Astrocyte of the spinal cord (primary cell): ENCODE data around the gene CCDC158.

ENCODE experiments used
- DNase-seq: peaks from one replicate; pipeline ENCODE4 v3.0.0; 2011; ENCODE audit warnings: low read depth, low spot score
- H3K4me3 ChIP-seq: 2 replicates; pipeline ENCODE4 v1.5.1; 2011; ENCODE audit warnings: low read depth, mild to moderate bottlenecking, low read length, moderate library complexity
- in situ Hi-C: cut with HindIII; loops from 2 replicates; pipeline ENCODE4 v1.10.0; 2017; ENCODE audit warnings: low sequenced_read_pairs
- TF ChIP-seq, protein P1 (sequence below): IDR thresholded peaks from 2 replicates; pipeline ENCODE4 v1.5.1; 2012; ENCODE audit warnings: low read depth, mild to moderate bottlenecking, low read length, inconsistent platforms

The CCDC158 gene

GRCh38 chr4:76326515-76326914 lies 94.4 kb downstream of the CCDC158 start:
- no peak for DNase-seq
- in situ Hi-C loops: no loop called here
- H3K4me3 ChIP-seq: no peak overlapping the region
- TF ChIP-seq, protein P1, sequence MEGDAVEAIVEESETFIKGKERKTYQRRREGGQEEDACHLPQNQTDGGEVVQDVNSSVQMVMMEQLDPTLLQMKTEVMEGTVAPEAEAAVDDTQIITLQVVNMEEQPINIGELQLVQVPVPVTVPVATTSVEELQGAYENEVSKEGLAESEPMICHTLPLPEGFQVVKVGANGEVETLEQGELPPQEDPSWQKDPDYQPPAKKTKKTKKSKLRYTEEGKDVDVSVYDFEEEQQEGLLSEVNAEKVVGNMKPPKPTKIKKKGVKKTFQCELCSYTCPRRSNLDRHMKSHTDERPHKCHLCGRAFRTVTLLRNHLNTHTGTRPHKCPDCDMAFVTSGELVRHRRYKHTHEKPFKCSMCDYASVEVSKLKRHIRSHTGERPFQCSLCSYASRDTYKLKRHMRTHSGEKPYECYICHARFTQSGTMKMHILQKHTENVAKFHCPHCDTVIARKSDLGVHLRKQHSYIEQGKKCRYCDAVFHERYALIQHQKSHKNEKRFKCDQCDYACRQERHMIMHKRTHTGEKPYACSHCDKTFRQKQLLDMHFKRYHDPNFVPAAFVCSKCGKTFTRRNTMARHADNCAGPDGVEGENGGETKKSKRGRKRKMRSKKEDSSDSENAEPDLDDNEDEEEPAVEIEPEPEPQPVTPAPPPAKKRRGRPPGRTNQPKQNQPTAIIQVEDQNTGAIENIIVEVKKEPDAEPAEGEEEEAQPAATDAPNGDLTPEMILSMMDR: no peak

DNA sequence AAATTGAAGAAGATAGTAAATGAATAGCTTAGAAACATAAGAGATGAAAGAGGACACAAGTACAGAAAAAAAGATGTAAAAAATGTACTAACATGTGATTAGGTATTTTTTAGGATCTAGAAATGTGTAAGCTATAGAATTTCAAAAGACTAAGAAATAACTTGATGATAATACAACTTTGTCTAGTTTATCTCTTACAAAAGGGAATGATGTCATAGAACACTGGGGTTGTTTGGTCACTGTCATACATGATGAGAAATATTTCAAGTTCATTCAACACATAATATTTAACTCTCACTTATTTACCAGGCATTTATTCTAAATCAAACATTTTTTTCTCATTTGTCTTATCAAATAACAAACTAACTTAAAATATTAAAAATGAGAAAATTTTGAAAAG lies 95.9 kb downstream of the CCDC158 start:
- no peak overlapping the region for H3K4me3 ChIP-seq
- in situ Hi-C loops: no loop called here
- DNase-seq: no peak
- TF ChIP-seq, protein P1: no peak

DNA sequence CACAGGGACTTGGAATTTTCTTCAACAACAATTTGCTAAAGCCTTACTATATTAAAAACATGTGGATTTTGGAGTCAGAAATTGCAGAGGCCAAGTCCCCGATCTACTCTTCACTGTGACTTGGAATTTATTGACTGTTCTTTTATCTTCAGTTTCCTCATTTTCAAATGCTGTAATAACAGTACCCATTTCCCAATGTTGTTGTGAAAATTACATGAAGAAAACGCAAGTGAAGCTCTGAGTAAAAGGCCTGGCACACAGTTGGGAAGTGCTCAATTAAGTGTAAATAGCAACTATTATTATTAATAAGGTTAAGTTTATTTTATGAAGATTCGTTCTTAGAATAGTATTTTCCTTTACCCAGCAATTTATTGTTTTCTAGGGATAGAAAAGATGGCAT lies 98.7 kb downstream of the CCDC158 start:
- TF ChIP-seq, protein P1: no peak
- in situ Hi-C loops: no loop called here
- no peak overlapping the region for H3K4me3 ChIP-seq
- DNase-seq: no peak

GRCh38 chr4:76316131-76316530 lies 104.8 kb downstream of the CCDC158 start:
- in situ Hi-C loops: no loop called here
- no peak for DNase-seq
- TF ChIP-seq, protein P1: no peak
- H3K4me3 ChIP-seq: no peak overlapping the region

DNA sequence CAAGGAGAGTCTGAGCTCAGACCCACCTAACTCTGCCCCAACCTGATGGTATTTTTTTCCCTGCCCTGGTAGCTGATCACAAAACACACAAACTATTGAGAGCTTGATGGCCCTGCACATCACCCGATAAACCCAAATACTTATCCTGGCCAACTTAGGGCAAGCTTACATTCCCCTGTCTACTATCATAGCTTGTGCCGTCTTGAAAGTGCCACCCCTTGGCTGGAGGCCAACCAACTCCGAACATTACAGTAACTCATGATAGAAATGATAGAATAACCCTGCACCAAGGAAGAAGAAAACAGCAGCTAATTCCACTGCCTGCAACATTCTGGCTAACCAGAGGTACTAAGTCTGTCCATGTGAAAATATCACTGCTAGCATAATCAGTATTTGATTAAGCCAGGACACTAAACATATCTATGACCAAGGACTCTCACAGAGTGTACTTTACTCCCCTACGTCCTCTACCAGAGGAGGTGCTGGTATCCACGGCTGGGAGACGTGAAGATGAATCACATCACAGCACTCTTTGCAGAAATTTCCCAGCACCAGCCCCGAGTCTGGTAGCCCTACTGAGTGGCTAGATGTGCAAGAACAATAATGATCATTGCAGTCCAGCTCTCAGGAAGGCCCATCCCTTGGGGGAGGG lies 105.5 kb downstream of the CCDC158 start:
- in situ Hi-C loops: no loop called here
- no peak for DNase-seq
- H3K4me3 ChIP-seq: no peak overlapping the region
- TF ChIP-seq, protein P1: no peak

DNA sequence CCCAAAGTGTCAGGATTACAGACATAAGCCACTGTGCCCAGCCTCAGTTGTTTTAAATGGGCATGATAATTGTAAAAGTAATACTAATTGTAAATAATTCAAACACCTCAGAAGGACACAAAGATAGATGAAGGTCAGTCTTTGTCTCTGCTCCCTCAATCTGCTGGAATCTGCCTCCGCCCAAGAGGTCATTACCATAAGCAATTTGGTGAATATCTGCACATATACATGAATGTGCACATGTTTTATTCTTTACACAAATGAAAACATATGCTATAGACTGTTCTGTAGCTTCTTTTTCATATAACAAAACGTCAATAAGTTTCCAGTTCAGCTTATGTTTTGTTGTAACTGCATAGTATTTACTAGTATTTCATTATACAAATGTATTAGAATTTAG lies 107.4 kb downstream of the CCDC158 start:
- DNase-seq: no peak
- in situ Hi-C loops: no loop called here
- H3K4me3 ChIP-seq: no peak overlapping the region
- TF ChIP-seq, protein P1: no peak

DNA sequence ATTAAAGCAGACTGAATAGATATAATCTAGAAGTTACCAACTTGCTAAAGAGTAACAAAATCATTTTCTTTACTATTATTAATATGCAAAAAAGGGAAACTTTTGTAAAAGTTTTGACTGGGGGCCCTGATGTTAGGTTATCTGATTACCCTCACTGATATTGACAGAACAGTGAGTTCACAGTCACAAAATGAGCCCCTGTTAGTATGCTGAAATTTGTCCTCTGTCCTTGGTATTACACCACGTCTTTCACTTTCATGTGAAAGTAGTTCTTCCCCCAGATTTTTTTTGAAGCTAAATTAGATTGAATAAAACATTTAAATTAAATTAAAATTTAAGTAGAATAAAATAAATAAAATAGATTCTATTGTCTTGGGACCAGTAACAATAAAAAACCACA lies 108.5 kb downstream of the CCDC158 start:
- TF ChIP-seq, protein P1: no peak
- no peak for DNase-seq
- in situ Hi-C loops: no loop called here
- H3K4me3 ChIP-seq: no peak overlapping the region
